RCC 7860 (cell line): ENCODE results near the gene PFDN2.
A peak's percentile ranks its signal among the peaks of the same experiment; 100 is the strongest.
"Not testable (repeated sequence)": the region's sequence is repeated elsewhere in the genome, so short reads cannot be mapped to it uniquely, and the experiment has no call there.

Experiments
- DNase-seq: peaks from one replicate; pipeline ENCODE4 v3.0.0-alpha.2; 2015; ENCODE audit warnings: low spot score
- FAIRE-seq: peaks from 2 replicates; lab custom pipeline; 2012; peaks lifted over from hg19 to GRCh38; lab: Jason Lieb, UNC

PFDN2 gene

GRCh38 chr1:161082996-161083747 lies 34.7 kb downstream of the PFDN2 start:
- peak; percentile 91 for DNase-seq
- FAIRE-seq = peak; percentile 68

GRCh38 chr1:161082483-161082882 lies 35.4 kb downstream of the PFDN2 start:
- FAIRE-seq = no peak
- DNase-seq = no peak

- FAIRE-seq = no peak
These were observed 36.3 kb downstream of the PFDN2 start for GRCh38 chr1:161081519-161081918.

GRCh38 chr1:161080441-161081405 lies 37.1 kb downstream of the PFDN2 start:
- no peak for FAIRE-seq
- no peak for DNase-seq

More at GRCh38 chr1:161081519-161081918, 36.3 kb downstream of the PFDN2 start:
- no peak for DNase-seq

GRCh38 chr1:161079436-161080110 lies 38.3 kb downstream of the PFDN2 start:
- FAIRE-seq (no peak), DNase-seq (no peak)

GRCh38 chr1:161077426-161077825 lies 40.4 kb downstream of the PFDN2 start:
- DNase-seq = no peak
- no peak for FAIRE-seq

- FAIRE-seq (no peak), DNase-seq (no peak)
These were observed 41.4 kb downstream of the PFDN2 start for GRCh38 chr1:161076410-161076809.

GRCh38 chr1:161074676-161075368 lies 43.0 kb downstream of the PFDN2 start:
- FAIRE-seq = no peak
- no peak for DNase-seq

GRCh38 chr1:161073474-161074121 lies 44.2 kb downstream of the PFDN2 start:
- DNase-seq = no peak
- no peak for FAIRE-seq

GRCh38 chr1:161072751-161073449 lies 44.9 kb downstream of the PFDN2 start:
- DNase-seq (no peak), FAIRE-seq (no peak)

GRCh38 chr1:161071886-161072371 lies 45.9 kb downstream of the PFDN2 start:
- FAIRE-seq (no peak), DNase-seq (no peak)

- FAIRE-seq (no peak), DNase-seq (no peak)
These were observed 47.1 kb downstream of the PFDN2 start for GRCh38 chr1:161070761-161071160.

GRCh38 chr1:161069731-161070270 lies 48.0 kb downstream of the PFDN2 start, which contains the start of gene ARHGAP30:
ARHGAP30 (minus strand) TSS chr1:161069891; CDS start chr1:161069624, 267 bp downstream.
- FAIRE-seq (no peak), DNase-seq (no peak)

- DNase-seq (no peak), FAIRE-seq (no peak)
These were observed 48.6 kb downstream of the PFDN2 start for GRCh38 chr1:161069241-161069640.

- DNase-seq = no peak
- no peak for FAIRE-seq
These were observed 49.3 kb downstream of the PFDN2 start for GRCh38 chr1:161068306-161069234.

GRCh38 chr1:161066694-161067093 lies 51.1 kb downstream of the PFDN2 start:
- FAIRE-seq (no peak), DNase-seq (no peak)

- not testable (repeated sequence) for FAIRE-seq, DNase-seq
These were observed 52.2 kb downstream of the PFDN2 start for GRCh38 chr1:161065681-161066080.

GRCh38 chr1:161063936-161064335 lies 53.9 kb downstream of the PFDN2 start:
- DNase-seq, FAIRE-seq: not testable (repeated sequence)
